SK-N-MC (cell line): ENCODE results near the gene UBE2K.
A peak's percentile ranks its signal among the peaks of the same experiment; 100 is the strongest.
"Not testable (repeated sequence)": the region's sequence is repeated elsewhere in the genome, so short reads cannot be mapped to it uniquely, and the experiment has no call there.

Experiments
- DNase-seq: peaks from one replicate; pipeline ENCODE4 v3.0.0-alpha.2; 2011; ENCODE audit warnings: low read depth, low spot score
- H3K27ac ChIP-seq: fragments of 200-600 bp; sonication (generic); 2 replicates; pipeline ENCODE4 v1.5.1; 2016; ENCODE audit warnings: mixed run types
- H3K36me3 ChIP-seq: fragments of 200-600 bp; sonication (generic); 2 replicates; pipeline ENCODE4 v1.6.1; 2017; ENCODE audit warnings: antibody characterized with exemption, low read length, mixed read lengths; ENCODE audit not compliant: insufficient read depth
- H3K4me3 ChIP-seq: fragments of 200-600 bp; sonication (generic); 2 replicates; pipeline ENCODE4 v1.5.1; 2016
- H3K9ac ChIP-seq: fragments of 200-600 bp; sonication (generic); 2 replicates; pipeline ENCODE4 v1.8.0; 2017; ENCODE audit warnings: mixed run types, mixed read lengths; ENCODE audit not compliant: insufficient read length
- H3K9me3 ChIP-seq: fragments of 200-600 bp; sonication (generic); 2 replicates; pipeline ENCODE4 v1.6.1; 2017; ENCODE audit warnings: low read depth, mild to moderate bottlenecking, antibody characterized with exemption, low read length, moderate library complexity, mixed read lengths
- EZH2 ChIP-seq: fragments of 200-600 bp; sonication (generic); IDR thresholded peaks from one replicate; pipeline ENCODE4 v1.6.1; 2017; ENCODE audit warnings: antibody characterized with exemption
- FOXP2 ChIP-seq: optimal IDR thresholded peaks from 2 replicates; pipeline ENCODE3; 2011; ENCODE audit warnings: mild to moderate bottlenecking, moderate library complexity; ENCODE audit not compliant: insufficient read depth; ENCODE audit errors: extremely low read length, control extremely low read depth
- POLR2AphosphoS5 ChIP-seq: IDR thresholded peaks from 2 replicates; pipeline ENCODE4 v1.6.1; 2012; ENCODE audit warnings: mild to moderate bottlenecking, low read depth, low read length, borderline replicate concordance

Gene UBE2K

DNA sequence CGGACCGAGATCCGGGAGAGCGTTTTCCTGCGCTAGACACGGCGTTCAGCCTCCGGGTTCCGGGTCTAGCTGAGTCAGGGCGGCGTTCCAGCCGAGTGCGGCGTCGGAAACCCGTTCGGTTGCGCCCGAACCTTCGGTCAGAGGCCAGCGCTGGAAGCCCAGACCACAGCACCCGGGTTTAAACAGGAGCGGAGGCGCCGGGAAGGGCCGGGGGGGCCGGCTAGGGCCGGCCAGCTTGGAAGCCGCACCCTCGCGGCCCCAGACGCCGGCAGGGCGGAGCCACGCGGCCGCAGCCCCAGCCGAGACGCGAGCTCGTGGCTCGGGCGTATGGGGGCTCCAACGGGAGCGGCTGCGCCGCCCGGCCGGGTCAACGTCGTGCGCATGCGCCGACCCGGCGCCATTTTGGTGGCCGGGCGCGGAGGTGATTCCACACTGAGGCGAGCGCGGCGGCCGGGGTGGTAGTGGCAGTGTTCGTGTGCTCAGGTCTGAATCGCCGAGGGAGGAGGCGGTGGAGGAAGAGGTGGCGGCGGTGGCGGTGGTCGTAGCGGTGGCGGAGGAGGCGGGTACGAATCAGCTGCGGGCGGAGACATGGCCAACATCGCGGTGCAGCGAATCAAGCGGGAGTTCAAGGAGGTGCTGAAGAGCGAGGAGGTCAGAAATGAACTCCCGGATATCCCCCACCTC is at the start of gene UBE2K:
UBE2K (plus strand) TSS at position 397 of the 684 bp plus-strand sequence; CDS start at position 589, 192 bp downstream.
- Histone ChIP-seq H3K9ac (peak within 1 kb of the TSS; percentile 98), H3K9me3 (no peaks in the 10 kb centered on the region), H3K4me3 (peak within 1 kb of the TSS; percentile 95), H3K36me3 (peaks cover 16% of the 10 kb centered on the region), H3K27ac (peak within 1 kb of the TSS; percentile 95)
- peak; percentile 94 for TF ChIP-seq POLR2AphosphoS5
- peak; percentile 60 for TF ChIP-seq FOXP2
- no peak for TF ChIP-seq EZH2
- DNase-seq: no peak

DNA sequence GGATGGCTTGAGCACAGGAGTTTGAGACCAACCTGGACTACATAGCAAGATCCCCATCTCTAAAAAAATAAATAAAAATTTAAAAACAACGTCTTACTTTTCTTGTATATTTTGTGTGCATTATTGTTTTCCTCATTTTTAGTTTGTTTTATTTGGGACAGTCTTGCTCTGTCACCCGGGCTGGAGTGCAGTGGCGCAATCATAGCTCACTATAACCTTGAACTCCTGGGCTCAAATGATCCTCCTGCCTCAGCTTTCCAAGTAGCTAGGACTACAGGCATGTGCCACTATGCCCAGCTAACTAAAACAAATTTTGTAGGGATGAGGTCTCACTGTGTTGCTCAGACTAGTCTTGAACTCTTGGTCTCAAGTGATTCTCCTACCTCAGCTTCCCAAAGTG is 49.7 kb upstream of the UBE2K start:
- no peaks in the 10 kb centered on the region for H3K36me3 ChIP-seq
- H3K4me3 ChIP-seq: no peak overlapping the region
- DNase-seq: no peak
- H3K9me3 ChIP-seq: no peaks in the 10 kb centered on the region
- no peak for TF ChIP-seq EZH2
- no peak for TF ChIP-seq POLR2AphosphoS5
- TF ChIP-seq FOXP2: no peak
- H3K27ac ChIP-seq: no peak overlapping the region
- H3K9ac ChIP-seq: no peak overlapping the region

- no peak overlapping the region for H3K27ac ChIP-seq
- no peak overlapping the region for H3K9ac ChIP-seq
- H3K36me3 ChIP-seq: no peaks in the 10 kb centered on the region
- TF ChIP-seq EZH2: no peak
- TF ChIP-seq FOXP2: no peak
- TF ChIP-seq POLR2AphosphoS5: no peak
- H3K9me3 ChIP-seq: no peaks in the 10 kb centered on the region
- DNase-seq: no peak
- H3K4me3 ChIP-seq: no peak overlapping the region
Measured at GRCh38 chr4:39648827-39649558, 48.9 kb upstream of the UBE2K start.

DNA sequence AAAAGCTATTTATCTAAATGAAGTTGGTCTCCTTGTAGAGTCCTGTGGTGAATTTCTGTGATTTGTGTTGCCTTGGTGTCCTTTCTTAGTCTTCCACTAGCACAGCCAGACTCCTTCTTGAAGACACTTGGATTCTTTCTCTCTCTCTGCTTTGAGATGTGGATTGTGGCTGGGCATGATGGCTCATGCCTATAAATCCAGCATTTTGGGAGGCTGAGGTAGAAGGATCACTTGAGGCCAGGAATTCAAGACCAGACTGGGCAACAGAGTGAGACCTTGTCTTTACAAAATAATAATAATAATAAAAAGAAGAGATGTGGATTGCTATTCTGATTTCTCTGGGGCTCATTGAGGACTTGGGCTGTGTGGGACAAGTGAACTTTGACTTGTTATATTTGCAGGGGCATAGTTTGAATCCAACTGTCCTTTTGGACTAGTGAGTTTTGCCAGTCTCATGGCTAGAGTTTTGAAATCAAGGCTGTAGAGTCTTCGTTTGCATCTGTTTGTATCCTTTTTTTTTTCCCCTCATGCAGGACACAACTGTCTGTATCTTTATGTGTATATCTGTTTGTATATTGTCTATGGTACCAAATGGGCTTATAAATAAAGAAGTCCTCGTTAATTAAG is 48.2 kb upstream of the UBE2K start:
- Histone ChIP-seq H3K9me3 (no peaks in the 10 kb centered on the region), H3K36me3 (no peaks in the 10 kb centered on the region), H3K9ac (no peak overlapping the region), H3K27ac (no peak overlapping the region), H3K4me3 (no peak overlapping the region)
- no peak for TF ChIP-seq FOXP2
- no peak for TF ChIP-seq POLR2AphosphoS5
- TF ChIP-seq EZH2: no peak
- no peak for DNase-seq

GRCh38 chr4:39651586-39651985 is 46.4 kb upstream of the UBE2K start:
- not testable (repeated sequence) for DNase-seq, H3K27ac ChIP-seq, H3K4me3 ChIP-seq, H3K9ac ChIP-seq, H3K9me3 ChIP-seq, H3K36me3 ChIP-seq

GRCh38 chr4:39655211-39655610 is 42.7 kb upstream of the UBE2K start:
- no peak for DNase-seq
- H3K36me3 ChIP-seq: no peaks in the 10 kb centered on the region
- H3K9me3 ChIP-seq: no peaks in the 10 kb centered on the region
- TF ChIP-seq POLR2AphosphoS5 (no peak), EZH2 (no peak), FOXP2 (no peak)
- no peak overlapping the region for H3K9ac ChIP-seq
- H3K27ac ChIP-seq: no peak overlapping the region
- H3K4me3 ChIP-seq: no peak overlapping the region

DNA sequence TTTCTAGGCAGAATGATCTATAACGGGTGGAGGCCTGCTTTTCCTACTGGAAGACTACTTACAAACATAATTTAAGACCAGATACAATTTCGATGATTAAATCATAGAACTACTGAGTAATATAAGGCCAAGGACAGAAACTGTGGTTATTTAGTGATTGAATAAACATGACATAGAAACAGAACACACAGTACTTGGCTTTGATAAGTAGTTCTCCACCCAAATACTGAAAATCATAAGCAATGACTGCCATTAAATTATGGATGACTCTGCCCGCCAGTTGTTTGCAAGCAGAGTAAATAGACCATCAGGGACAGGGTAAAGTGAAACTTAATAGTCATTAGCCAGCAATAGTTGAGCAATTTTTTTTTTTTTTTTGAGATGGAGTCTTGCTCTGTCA is 42.1 kb upstream of the UBE2K start:
- Histone ChIP-seq H3K27ac (no peak overlapping the region), H3K9ac (no peak overlapping the region), H3K4me3 (no peak overlapping the region), H3K9me3 (no peaks in the 10 kb centered on the region), H3K36me3 (no peaks in the 10 kb centered on the region)
- no peak for DNase-seq
- no peak for TF ChIP-seq EZH2
- no peak for TF ChIP-seq FOXP2
- no peak for TF ChIP-seq POLR2AphosphoS5

- not testable (repeated sequence) for H3K9ac ChIP-seq, DNase-seq, H3K27ac ChIP-seq, H3K4me3 ChIP-seq, H3K9me3 ChIP-seq, H3K36me3 ChIP-seq
Measured at GRCh38 chr4:39656638-39657037, 41.3 kb upstream of the UBE2K start.

- no peaks in the 10 kb centered on the region for H3K9me3 ChIP-seq
- H3K27ac ChIP-seq: no peak overlapping the region
- H3K4me3 ChIP-seq: no peak overlapping the region
- no peaks in the 10 kb centered on the region for H3K36me3 ChIP-seq
- TF ChIP-seq EZH2 (no peak), POLR2AphosphoS5 (no peak), FOXP2 (no peak)
- H3K9ac ChIP-seq: no peak overlapping the region
- DNase-seq: no peak
Measured at GRCh38 chr4:39657465-39657864, 40.5 kb upstream of the UBE2K start.
